D341Med (cell line): ENCODE results near the gene RIT2.

ENCODE experiments used
- DNase-seq: peaks from one replicate; pipeline ENCODE4 v3.0.0; 2012; ENCODE audit warnings: low spot score

Gene RIT2

GRCh38 chr18:43012951-43013350 lies 102.5 kb downstream of the RIT2 start:
- no peak for DNase-seq

- no peak for DNase-seq
These were observed 104.9 kb downstream of the RIT2 start for GRCh38 chr18:43010611-43011010.

- DNase-seq = no peak
These were observed 105.8 kb downstream of the RIT2 start for GRCh38 chr18:43009674-43010073.

- no peak for DNase-seq
These were observed 108.1 kb downstream of the RIT2 start for GRCh38 chr18:43007365-43007764.

DNA sequence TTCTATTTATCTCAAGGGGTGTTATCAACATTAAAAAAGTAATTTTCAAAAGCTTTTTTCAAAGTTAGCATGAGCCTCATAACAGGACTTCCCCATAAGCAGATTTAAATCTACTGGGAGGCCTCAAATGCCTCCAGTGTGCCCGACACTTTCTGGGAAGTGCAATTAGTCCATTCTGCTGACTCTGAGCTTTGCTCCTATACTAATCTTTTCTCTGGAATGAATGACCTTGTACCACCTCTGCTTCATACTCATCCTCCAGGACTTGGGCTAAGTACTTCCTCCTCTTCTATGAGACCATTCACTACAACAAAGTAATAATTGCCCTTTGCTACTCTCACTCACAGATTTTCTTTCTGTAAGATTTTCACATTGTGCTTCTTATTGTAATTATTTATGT lies 111.1 kb downstream of the RIT2 start:
- DNase-seq = no peak

GRCh38 chr18:43001821-43002220 lies 113.7 kb downstream of the RIT2 start:
- no peak for DNase-seq

DNA sequence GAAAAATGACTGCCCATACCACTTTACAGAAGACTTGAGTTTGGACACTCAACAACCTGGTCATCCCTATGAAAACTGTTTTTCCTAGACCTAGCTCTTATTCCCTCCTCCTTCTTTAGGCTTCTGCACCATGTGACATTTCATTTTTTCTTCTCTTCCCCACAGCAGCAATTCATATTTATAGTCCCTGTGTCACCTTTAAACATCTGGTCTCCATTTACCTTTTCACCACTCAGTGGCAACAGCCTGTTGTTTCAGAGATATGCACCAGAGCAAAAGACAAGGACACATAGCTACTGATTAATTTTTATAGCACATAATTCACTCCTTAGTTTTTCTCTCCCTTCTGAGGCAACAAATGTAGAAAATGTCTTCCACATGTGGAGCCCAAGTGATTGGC lies 118.7 kb downstream of the RIT2 start:
- no peak for DNase-seq

- DNase-seq = no peak
These were observed 135.1 kb downstream of the RIT2 start for GRCh38 chr18:42980426-42980825.

GRCh38 chr18:42977982-42978637 lies 137.4 kb downstream of the RIT2 start:
- DNase-seq = peak; percentile 45

- no peak for DNase-seq
These were observed 138.5 kb downstream of the RIT2 start for GRCh38 chr18:42976869-42977590.

- no peak for DNase-seq
These were observed 146.1 kb downstream of the RIT2 start for GRCh38 chr18:42969366-42969765.

- DNase-seq = no peak
These were observed 154.2 kb downstream of the RIT2 start for GRCh38 chr18:42961298-42961697.

DNA sequence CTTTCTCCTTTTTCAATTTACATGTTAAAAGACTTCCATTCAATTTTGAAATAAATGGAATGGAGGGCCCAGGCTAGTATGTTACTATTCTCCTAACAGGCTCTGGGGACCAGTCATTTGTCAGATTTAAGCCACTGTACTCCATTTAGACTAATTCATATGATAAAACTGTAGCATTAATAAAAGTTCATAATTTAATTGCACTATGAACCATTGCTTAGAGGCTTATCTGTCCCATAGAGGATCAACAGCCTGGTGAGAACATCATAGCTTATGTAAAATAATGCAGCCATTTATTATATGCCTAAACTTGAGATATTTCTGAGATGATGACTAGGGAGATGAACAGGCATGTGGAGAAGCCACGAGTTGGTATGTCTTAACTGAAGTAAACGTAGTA lies 156.0 kb downstream of the RIT2 start:
- no peak for DNase-seq

DNA sequence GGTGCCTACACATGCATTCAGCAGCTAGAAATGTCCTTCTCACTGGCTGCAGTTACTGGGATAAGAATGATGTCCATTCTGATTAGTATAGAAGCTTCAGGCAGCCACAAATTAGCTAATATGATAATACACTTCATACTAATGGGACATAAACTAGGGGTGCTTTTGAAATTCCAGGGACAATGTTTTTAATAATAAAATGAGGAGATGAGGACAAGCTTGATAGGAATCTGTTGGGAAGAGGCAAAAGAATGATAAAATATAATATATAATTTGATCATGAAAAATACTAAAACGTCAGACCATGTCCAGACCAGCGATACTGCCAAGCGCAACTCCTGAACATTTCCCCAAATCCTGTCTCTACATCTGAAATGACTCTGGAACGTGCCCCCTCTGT lies 157.1 kb downstream of the RIT2 start:
- DNase-seq = no peak

- DNase-seq = no peak
These were observed 159.2 kb downstream of the RIT2 start for GRCh38 chr18:42956287-42956686.

GRCh38 chr18:42954887-42955286 lies 160.6 kb downstream of the RIT2 start:
- no peak for DNase-seq

DNA sequence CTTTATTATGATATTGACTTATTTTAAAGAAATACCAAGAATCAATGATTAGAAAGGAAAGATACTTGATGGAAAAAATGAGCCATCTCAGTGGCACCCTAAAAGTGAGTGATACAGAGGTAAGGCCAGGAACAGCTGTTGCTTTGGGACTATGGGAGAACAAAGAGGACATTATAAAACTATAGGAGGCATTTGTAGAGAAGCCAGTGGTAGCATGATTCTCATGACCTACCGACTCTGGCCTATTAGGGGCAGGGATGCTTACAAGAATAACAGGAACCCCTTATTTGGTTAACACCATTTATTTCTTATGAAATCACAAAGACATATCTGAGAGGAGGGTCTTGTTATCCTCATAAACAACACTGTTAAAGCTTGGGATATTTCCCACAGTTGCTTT lies 162.2 kb downstream of the RIT2 start:
- DNase-seq = no peak

- no peak for DNase-seq
These were observed 164.8 kb downstream of the RIT2 start for GRCh38 chr18:42950732-42951131.

GRCh38 chr18:42948831-42949230 lies 166.7 kb downstream of the RIT2 start:
- DNase-seq = no peak

DNA sequence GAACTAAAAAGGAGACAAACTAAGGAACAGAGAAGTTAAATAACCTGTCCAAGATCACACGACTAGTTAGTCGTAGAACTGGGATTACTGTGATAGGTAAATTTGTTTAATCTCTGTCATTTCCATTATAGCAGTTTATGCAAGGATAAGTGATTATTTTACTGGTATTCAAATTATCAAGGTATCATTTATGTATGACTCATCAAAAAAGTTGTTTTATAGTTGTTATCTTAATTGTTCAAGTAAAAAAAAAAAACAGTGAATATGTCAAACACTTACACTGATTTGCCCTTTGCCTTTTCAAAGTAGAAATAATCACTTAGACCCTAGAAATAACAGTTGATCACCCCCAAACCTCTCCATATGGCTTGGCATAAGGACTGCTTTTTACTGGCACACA lies 173.6 kb downstream of the RIT2 start:
- no peak for DNase-seq

DNA sequence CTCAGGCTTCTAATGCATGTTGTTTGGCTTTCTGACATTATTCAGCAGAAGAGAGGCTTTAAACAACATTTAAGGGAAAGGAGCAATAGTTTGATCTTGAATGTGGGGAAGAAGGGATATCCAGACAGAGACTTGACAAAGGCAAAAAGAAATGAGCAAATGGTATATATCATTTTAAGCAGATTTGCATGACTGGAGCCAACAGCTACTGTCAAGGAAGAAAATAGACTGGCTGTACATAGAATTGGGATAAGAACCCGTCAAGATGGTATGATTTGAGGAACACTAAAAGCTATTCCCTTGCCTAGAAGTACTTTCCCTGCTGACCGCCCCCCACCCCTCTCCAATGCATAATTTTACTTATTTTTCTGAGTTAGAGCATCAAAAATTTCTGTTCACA lies 174.5 kb downstream of the RIT2 start:
- no peak for DNase-seq

DNA sequence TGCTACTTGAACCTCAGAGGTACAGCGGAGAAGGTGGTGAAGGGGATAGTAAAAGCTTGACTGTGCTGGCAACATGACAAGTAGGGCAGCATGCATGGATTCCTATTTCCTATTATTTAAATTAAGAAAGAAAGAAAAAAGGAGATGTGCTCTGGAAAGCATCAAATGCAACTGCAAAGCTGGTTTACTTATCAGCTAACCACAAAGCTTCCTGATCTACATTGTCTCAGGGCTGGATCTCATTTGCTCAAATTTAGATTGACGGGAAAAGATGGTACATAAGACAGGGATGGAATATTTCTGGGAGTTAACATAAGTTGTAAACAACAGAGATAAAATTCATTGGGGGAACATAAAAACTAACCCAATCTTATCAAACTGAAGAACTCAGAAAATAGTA lies 178.0 kb downstream of the RIT2 start:
- no peak for DNase-seq

- DNase-seq = no peak
These were observed 179.2 kb downstream of the RIT2 start for GRCh38 chr18:42936289-42936688.

GRCh38 chr18:42931491-42931890 lies 184.0 kb downstream of the RIT2 start:
- no peak for DNase-seq
